ENCODE results near the gene CLEC11A. TPM values are rescaled to one million over a fixed set of nuclear protein-coding genes. Genes with fewer than 3 reads are reported as not detected.
A peak's percentile ranks its signal among the peaks of the same experiment; 100 is the strongest.

Gene CLEC11A
- polyA plus RNA-seq, 2 of the 4 experiments (the other 2 are of a cell fraction) = 1.5 to 6.2 TPM

DNA sequence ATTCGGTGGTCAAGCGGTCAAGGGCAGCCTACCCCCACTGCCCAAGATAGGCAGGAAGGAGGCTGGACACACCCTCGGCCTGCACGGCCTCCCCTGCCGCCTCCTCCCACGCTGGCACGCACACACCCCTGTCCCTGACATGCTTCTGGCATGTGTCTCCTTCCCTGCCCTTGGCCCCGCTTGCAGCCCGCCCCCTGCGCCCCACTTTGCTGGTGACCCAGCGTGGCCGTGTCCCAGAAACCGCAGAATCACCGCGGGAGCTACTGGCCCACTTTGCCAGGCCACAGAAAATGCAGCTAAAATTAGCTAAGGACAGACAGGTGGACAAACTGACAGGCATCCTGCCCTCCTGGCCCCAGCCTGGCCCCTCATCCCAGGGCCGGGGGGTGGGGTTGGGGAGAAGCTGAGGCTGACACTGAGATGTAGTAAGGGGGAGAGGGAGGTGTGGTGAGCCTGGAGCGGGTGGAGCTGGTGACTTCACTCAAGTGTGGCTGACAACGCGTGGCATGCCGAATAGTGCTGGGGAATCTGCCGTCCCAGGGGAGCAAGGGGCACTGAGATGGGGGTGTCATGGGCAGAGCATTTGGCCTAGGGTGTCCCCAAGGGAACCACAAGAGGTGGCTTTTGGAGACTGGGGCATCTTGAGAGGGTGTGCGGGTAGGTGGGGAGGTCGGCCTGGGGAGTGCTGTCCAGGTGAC, 6.0 kb upstream of the CLEC11A start (continued):
- TF ChIP-seq, protein P1, sequence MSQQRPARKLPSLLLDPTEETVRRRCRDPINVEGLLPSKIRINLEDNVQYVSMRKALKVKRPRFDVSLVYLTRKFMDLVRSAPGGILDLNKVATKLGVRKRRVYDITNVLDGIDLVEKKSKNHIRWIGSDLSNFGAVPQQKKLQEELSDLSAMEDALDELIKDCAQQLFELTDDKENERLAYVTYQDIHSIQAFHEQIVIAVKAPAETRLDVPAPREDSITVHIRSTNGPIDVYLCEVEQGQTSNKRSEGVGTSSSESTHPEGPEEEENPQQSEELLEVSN (IDR thresholded peaks at IDR 0.05; ENCODE audit: borderline replicate concordance, low read depth) = no peak

DNA sequence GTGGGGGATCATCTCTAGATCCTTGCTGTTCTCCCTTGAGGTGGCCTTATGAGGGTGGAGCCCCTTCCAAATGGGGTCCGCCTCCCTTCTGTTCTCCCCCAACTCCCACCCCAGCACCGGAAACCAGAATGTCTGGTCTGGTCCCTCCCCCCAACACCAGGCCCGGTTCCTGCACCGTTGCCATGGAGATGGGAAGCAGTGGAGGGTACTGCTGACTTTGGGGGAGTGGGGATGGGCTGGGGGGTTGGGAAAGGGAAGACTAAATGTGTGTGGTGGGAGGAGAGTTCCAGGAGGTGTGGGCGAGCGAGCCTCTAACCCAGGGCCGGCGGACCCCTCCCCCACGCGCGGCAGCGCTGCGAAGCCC, 5.3 kb upstream of the CLEC11A start:
- TF ChIP-seq GATA3 (IDR thresholded peaks at IDR 0.05; ENCODE audit: borderline replicate concordance) (no peak), CHD4 (IDR thresholded peaks at IDR 0.05; ENCODE audit: borderline replicate concordance) (no peak), ZSCAN20 (CRISPR knock-in tag; IDR thresholded peaks at IDR 0.05) (no peak)
- Histone ChIP-seq H3K4me3 (peak overlapping the region; percentile 56), H3K4me1 (peaks cover 13% of the 10 kb centered on the region; the same call in 2 of the 3 replicates), H3K9me3 (no peaks in the 10 kb centered on the region), H3K27ac (peak overlapping the region in 1 of 2 experiments; percentile 83; a peak in 3 of 6 replicates), H3K4me2 (peak overlapping the region; percentile 100)
- DNase-seq (ENCODE audit: low read depth in 1 of 2, low spot score in 1 of 2) (no peak), FAIRE-seq (no peak), ATAC-seq (no peak)
- WGBS (ENCODE audit: missing lambda C conversion rate) = 38% methylated on average over 8 of the region's 13 CpGs
- POLR2A ChIA-PET = no interaction called here
- CTCF ChIA-PET = interaction anchor here (0.6 to 6.3 kb wide), 7 partner anchors 9 to 361 kb away, joined by 3 to 37 read pairs (median 5); no protein-coding TSS in a partner anchor

DNA sequence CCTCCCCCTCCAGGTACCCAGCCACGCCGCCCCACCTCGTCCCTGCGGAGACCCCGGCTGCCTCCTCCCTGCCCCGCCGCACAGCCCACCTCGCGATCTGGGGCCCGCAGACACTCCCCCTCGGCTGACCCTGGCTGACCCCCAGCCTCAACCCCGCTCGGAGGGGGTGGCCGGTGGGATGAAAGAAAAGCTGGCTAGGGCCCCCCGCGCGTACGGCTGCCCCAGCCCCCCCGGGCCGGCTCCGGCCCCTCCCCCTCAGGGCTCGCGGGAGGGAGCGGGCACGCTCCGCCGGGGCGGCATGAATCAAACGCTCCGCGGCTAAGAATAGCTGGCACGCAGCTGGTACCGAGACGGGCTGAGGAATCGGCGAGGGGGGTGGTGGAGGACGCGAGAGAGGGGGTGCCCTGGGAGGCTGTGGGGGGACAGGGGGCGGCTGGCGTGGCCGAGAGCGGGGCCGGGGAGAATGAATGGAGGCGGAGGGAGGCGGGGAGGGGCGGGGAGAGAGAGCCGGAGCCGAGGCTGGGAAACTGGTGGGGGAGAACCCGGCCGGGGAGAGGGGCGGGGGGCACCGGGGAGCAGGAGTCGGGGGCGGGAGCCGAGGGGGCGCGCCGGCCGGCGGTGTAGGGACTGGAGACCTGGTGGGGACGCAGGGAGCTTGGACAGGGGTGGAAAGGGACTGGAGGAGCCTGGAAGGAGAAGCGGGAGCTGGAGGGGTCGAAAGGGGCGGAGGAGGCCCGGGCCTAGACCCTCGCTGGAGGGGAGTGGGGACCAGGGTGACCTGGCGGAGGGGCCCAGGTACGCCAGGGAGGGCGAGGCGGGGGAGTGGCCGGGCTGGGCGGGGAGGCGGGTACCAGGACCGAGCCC, 4.7 kb upstream of the CLEC11A start:
- POLR2A ChIA-PET = no interaction called here
- peak overlapping the region; percentile 34 to 83; a peak in 3 of 6 replicates for H3K27ac ChIP-seq
- no peak for DNase-seq (ENCODE audit: low read depth in 1 of 2, low spot score in 1 of 2)
- H3K4me3 ChIP-seq = peak overlapping the region; percentile 56
- FAIRE-seq = no peak
- peaks cover 13% of the 10 kb centered on the region; the same call in 2 of the 3 replicates for H3K4me1 ChIP-seq
- CTCF ChIA-PET = interaction anchor here (0.7 to 18.4 kb wide), 6 partner anchors 9 to 361 kb away, joined by 3 to 272 read pairs (median 4); no protein-coding TSS in a partner anchor
- ATAC-seq = peak in 1 of 2 experiments; percentile 28; a peak in 3 of 6 replicates
- 5% methylated on average over 19 of the region's 74 CpGs for WGBS (ENCODE audit: missing lambda C conversion rate)
- peak overlapping the region; percentile 100 for H3K4me2 ChIP-seq
- TF ChIP-seq EP300 (IDR thresholded peaks at IDR 0.05) (no peak), EHMT2 (IDR thresholded peaks at IDR 0.05; ENCODE audit: low read depth) (no peak), TFCP2L1 (CRISPR knock-in tag; IDR thresholded peaks at IDR 0.05) (no peak), POLR2A (IDR thresholded peaks at IDR 0.05; ENCODE audit: low read length) (no peak), PHF8 (IDR thresholded peaks at IDR 0.05; ENCODE audit: borderline replicate concordance, low read depth) (no peak), EHF (CRISPR knock-in tag; IDR thresholded peaks at IDR 0.05) (no peak), ZNF302 (CRISPR knock-in tag; IDR thresholded peaks at IDR 0.05) (no peak), NPAS2 (CRISPR knock-in tag; IDR thresholded peaks at IDR 0.05; ENCODE audit: borderline replicate concordance) (no peak), HOXB13 (CRISPR knock-in tag; IDR thresholded peaks at IDR 0.05; ENCODE audit: low read depth) (no peak)
- TF ChIP-seq, protein P2, sequence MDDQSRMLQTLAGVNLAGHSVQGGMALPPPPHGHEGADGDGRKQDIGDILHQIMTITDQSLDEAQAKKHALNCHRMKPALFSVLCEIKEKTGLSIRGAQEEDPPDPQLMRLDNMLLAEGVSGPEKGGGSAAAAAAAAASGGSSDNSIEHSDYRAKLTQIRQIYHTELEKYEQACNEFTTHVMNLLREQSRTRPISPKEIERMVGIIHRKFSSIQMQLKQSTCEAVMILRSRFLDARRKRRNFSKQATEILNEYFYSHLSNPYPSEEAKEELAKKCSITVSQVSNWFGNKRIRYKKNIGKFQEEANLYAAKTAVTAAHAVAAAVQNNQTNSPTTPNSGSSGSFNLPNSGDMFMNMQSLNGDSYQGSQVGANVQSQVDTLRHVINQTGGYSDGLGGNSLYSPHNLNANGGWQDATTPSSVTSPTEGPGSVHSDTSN (IDR thresholded peaks at IDR 0.05) = no peak
- no peaks in the 10 kb centered on the region for H3K9me3 ChIP-seq

DNA sequence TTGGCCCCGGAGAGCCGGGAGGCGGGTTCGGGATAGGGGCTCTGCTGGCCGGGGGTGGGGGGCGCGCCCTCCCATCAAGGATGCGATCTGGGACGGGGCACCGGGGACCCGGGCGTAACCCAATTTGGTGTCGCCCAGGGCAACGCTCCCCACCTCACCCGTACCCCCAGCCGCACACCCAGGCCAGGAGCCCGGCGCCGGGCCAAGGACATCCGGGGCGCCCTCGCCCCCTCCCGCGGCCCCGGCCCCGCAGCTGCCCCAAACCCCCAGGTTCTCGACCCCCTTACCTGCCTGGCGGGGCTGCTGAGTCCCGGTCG, 4.1 kb upstream of the CLEC11A start:
- FAIRE-seq = no peak
- CTCF ChIA-PET = interaction anchor here (18.4 kb wide), 1 partner anchor 60 kb away, joined by 272 read pairs; no protein-coding TSS in a partner anchor
- H3K9me3 ChIP-seq = no peaks in the 10 kb centered on the region
- peak overlapping the region; percentile 56 for H3K4me3 ChIP-seq
- ATAC-seq = no peak
- H3K4me1 ChIP-seq = peaks cover 17% of the 10 kb centered on the region
- WGBS (ENCODE audit: missing lambda C conversion rate) = 5% methylated on average over 12 of the region's 30 CpGs
- no peak for DNase-seq (ENCODE audit: low read depth in 1 of 2, low spot score in 1 of 2)
- H3K4me2 ChIP-seq = peak overlapping the region; percentile 100
- TF ChIP-seq, protein P3, sequence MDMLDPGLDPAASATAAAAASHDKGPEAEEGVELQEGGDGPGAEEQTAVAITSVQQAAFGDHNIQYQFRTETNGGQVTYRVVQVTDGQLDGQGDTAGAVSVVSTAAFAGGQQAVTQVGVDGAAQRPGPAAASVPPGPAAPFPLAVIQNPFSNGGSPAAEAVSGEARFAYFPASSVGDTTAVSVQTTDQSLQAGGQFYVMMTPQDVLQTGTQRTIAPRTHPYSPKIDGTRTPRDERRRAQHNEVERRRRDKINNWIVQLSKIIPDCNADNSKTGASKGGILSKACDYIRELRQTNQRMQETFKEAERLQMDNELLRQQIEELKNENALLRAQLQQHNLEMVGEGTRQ (IDR thresholded peaks at IDR 0.05) = no peak
- no peak for TF ChIP-seq ESRRA (IDR thresholded peaks at IDR 0.05; ENCODE audit: borderline replicate concordance, low read length)
- no peak for TF ChIP-seq NR3C1 (IDR thresholded peaks at IDR 0.05)
- H3K27ac ChIP-seq = peak overlapping the region; percentile 42 to 83; a peak in 4 of 6 replicates
- POLR2A ChIA-PET = no interaction called here
